HUES64 (cell line): Measurements from ENCODE around the gene EPS8L1.

Experiments
- H3K27ac ChIP-seq: 2 replicates; pipeline ENCODE4 v1.7.0; 2013; ENCODE audit warnings: low read depth, low read length, inconsistent platforms
- H3K27me3 ChIP-seq: 2 replicates; pipeline ENCODE4 v1.6.1; 2013; ENCODE audit warnings: mild to moderate bottlenecking, low read length; ENCODE audit not compliant: insufficient read depth
- H3K36me3 ChIP-seq: 2 replicates; pipeline ENCODE4 v1.6.1; 2013; ENCODE audit warnings: mild to moderate bottlenecking, low read length; ENCODE audit not compliant: insufficient read depth
- H3K4me1 ChIP-seq: 2 replicates; pipeline ENCODE4 v1.6.1; 2013; ENCODE audit warnings: mild to moderate bottlenecking, low read length, moderate library complexity; ENCODE audit not compliant: insufficient read depth
- H3K4me3 ChIP-seq: 2 replicates; pipeline ENCODE4 v1.5.1; 2013; ENCODE audit warnings: mild to moderate bottlenecking, low read length, moderate library complexity
- H3K9ac ChIP-seq: 2 replicates; pipeline ENCODE4 v1.6.1; 2013; ENCODE audit warnings: mild to moderate bottlenecking, low read depth, low read length
- H3K9me3 ChIP-seq: 2 replicates; pipeline ENCODE4 v1.6.1; 2013; ENCODE audit warnings: low read depth, low read length; ENCODE audit not compliant: insufficient read depth
- WGBS: fragments of 150-250, 120-280 bp; methylation state at CpG from one replicate; pipeline ENCODE4 v1.1.7; 2013; ENCODE audit warnings: missing lambda C conversion rate; 5-methylcytosine and 5-hydroxymethylcytosine counted together

EPS8L1 gene

DNA sequence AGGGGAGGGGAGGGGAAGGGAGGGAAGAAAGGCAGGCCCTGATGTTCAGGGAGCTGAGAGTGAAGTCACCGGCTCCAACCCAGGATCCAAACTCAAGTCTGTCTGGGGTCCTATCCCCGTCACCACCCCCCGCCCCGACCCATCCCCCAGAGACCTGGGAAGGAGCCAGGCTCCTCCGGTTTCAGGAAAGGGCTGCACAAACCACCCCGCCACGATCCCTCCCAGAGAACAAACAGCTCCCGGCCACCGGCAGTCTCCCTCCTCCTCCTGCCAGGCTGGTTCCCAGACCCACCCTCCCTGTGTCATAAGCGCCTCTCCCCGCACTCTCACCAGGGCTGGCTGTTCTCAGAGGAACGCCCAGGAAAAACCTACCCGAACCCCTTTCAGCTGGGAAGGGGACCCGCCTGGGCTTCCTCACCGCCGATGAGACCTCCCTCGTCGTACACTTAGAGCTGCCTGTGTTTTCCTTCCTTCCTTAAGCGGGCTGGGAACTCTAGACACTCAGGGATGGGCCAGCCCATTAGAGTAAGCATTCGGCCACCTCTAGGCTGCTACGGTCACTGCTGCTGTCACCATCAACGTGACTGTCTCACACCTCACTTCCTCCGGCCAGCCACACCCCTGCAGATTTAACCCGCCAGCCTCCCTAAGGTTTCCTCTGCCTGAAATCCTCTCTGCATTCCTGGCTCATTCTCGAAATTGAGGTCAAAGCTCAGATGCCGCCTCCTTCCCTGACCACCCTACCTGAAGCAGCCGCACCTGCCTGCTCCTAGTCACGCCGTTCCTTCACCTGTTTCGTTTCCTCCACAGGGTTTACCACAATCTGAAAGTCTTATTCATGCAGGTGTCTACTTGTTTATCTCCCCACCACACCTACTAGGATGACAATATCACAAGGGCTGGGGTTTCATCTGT, 6.5 kb upstream of the EPS8L1 start:
- no peak overlapping the region for H3K9ac ChIP-seq
- H3K9me3 ChIP-seq: no peaks in the 10 kb centered on the region
- H3K27me3 ChIP-seq: peaks cover 89% of the 10 kb centered on the region
- WGBS: 3% methylated on average over 30 of the region's 30 CpGs
- no peak overlapping the region for H3K27ac ChIP-seq
- H3K4me1 ChIP-seq: peaks cover 6% of the 10 kb centered on the region; the same call in 1 of the 2 replicates
- peak overlapping the region; percentile 45 for H3K4me3 ChIP-seq
- no peaks in the 10 kb centered on the region for H3K36me3 ChIP-seq

DNA sequence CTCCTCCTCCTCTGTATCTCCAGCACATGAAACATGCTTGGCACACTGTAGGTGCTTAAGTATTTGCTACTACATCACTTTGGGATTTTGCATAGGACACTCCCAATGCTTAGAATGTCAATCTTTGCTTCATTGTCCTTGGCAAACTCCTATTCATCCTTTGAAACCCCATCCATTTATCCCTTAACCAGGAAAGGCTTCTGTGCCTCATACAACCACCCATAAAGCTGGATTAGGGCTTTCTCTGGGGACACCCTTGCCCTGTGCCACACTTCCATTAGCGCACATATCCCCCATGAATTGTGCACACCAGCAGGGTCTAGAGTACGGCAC, 5.8 kb upstream of the EPS8L1 start:
- no peaks in the 10 kb centered on the region for H3K36me3 ChIP-seq
- 88% methylated on average over 1 of the region's 2 CpGs for WGBS
- peaks cover 87% of the 10 kb centered on the region for H3K27me3 ChIP-seq
- H3K4me1 ChIP-seq: peaks cover 6% of the 10 kb centered on the region
- H3K9ac ChIP-seq: no peak overlapping the region
- no peak overlapping the region for H3K27ac ChIP-seq
- H3K9me3 ChIP-seq: no peaks in the 10 kb centered on the region
- H3K4me3 ChIP-seq: peak overlapping the region; percentile 45

GRCh38 chr19:55070466-55071128, 5.1 kb upstream of the EPS8L1 start:
- H3K9ac ChIP-seq: no peak overlapping the region
- WGBS: 89% methylated on average over 9 of the region's 10 CpGs
- H3K36me3 ChIP-seq: no peaks in the 10 kb centered on the region
- H3K4me1 ChIP-seq: peaks cover 9% of the 10 kb centered on the region
- H3K27me3 ChIP-seq: peaks cover 86% of the 10 kb centered on the region
- H3K27ac ChIP-seq: no peak overlapping the region
- H3K4me3 ChIP-seq: no peak overlapping the region
- H3K9me3 ChIP-seq: no peaks in the 10 kb centered on the region

DNA sequence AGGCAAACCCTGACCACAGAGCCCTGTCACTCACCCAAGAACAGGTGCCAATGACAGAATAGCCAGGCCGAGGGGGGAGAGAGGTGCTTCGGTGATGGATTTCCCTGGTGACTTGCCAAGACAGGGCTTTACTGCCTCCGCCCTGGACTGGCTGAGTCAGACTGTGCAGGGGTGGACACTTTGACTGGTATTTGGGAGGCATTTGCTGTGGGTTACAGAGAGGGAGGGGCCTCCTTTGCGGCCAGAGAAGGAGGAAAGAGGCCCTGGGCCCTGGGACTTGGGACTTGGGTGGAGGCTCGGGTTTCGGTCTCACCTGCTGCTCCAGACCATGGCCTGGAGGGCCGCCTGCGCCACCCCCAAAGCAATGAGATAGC, 4.6 kb upstream of the EPS8L1 start:
- Histone ChIP-seq H3K9me3 (no peaks in the 10 kb centered on the region), H3K9ac (no peak overlapping the region), H3K4me1 (peaks cover 9% of the 10 kb centered on the region), H3K27me3 (peaks cover 81% of the 10 kb centered on the region), H3K36me3 (no peaks in the 10 kb centered on the region), H3K27ac (no peak overlapping the region), H3K4me3 (no peak overlapping the region)
- WGBS: 81% methylated on average over 8 of the region's 8 CpGs

DNA sequence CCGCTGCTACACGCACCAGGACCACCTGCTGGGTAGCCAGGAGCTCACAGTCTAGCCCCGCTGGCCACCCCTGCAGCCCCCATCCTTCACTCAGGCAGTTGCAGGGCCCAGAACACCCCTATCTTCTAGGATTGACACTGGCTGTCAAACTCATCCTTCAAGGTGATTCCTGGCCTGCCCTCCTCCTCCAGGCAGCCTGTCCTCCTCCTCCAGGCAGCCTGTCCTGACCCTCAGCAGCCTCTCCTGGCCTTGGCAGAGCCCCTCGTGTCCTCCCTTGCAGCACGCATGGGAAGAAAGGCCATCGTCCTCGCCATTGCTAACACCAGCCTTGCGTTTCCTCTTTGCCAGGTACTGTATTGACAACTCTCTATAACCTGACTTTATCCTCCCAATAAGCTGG, 3.8 kb upstream of the EPS8L1 start:
- Histone ChIP-seq H3K4me3 (no peak overlapping the region), H3K27ac (no peak overlapping the region), H3K9me3 (no peaks in the 10 kb centered on the region), H3K4me1 (peaks cover 9% of the 10 kb centered on the region), H3K9ac (no peak overlapping the region), H3K36me3 (no peaks in the 10 kb centered on the region), H3K27me3 (peaks cover 76% of the 10 kb centered on the region)
- WGBS: 62% methylated on average over 8 of the region's 8 CpGs

DNA sequence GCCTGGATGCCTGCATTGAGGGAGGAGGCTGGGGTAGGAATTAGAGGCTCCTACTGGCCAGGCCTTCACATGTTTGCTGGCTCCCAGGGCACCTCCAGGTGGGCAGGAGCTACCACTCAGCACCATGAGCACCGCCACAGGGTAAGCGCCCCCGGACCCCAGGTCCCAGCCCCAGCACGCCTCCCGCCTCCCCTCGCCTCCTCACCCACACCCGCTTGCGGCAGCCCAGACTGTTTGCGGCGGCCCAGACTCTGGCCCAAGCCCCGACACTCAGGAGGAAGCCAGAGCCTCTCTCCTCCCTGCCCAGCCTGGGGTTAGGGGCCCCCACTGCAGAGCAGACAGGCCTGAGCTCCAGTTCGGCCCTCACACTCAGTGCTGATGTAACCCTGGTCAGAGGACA, 652 bp downstream of the EPS8L1 start:
- Histone ChIP-seq H3K9me3 (no peaks in the 10 kb centered on the region), H3K9ac (no peak overlapping the region), H3K27ac (no peak overlapping the region), H3K36me3 (no peaks in the 10 kb centered on the region), H3K4me3 (peak overlapping the region; percentile 45; the same call in 1 of the 2 replicates), H3K4me1 (peaks cover 3% of the 10 kb centered on the region; the same call in 1 of the 2 replicates), H3K27me3 (peaks cover 60% of the 10 kb centered on the region)
- 81% methylated on average over 12 of the region's 12 CpGs for whole genome bisulfite sequencing

GRCh38 chr19:55077106-55077505, 1.4 kb downstream of the EPS8L1 start:
- no peaks in the 10 kb centered on the region for H3K9me3 ChIP-seq
- H3K9ac ChIP-seq: no peak overlapping the region
- H3K36me3 ChIP-seq: no peaks in the 10 kb centered on the region
- H3K27me3 ChIP-seq: peaks cover 59% of the 10 kb centered on the region
- no peak overlapping the region for H3K27ac ChIP-seq
- 86% methylated on average over 2 of the region's 2 CpGs for WGBS
- peaks cover 3% of the 10 kb centered on the region; the same call in 1 of the 2 replicates for H3K4me1 ChIP-seq
- no peak overlapping the region for H3K4me3 ChIP-seq

GRCh38 chr19:55078996-55079395, 3.3 kb downstream of the EPS8L1 start:
- Histone ChIP-seq H3K27ac (no peak overlapping the region), H3K36me3 (no peaks in the 10 kb centered on the region), H3K27me3 (peaks cover 60% of the 10 kb centered on the region), H3K9ac (no peak overlapping the region), H3K9me3 (no peaks in the 10 kb centered on the region), H3K4me1 (peaks cover 3% of the 10 kb centered on the region; the same call in 1 of the 2 replicates), H3K4me3 (no peak overlapping the region)
- 92% methylated on average over 5 of the region's 5 CpGs for WGBS

DNA sequence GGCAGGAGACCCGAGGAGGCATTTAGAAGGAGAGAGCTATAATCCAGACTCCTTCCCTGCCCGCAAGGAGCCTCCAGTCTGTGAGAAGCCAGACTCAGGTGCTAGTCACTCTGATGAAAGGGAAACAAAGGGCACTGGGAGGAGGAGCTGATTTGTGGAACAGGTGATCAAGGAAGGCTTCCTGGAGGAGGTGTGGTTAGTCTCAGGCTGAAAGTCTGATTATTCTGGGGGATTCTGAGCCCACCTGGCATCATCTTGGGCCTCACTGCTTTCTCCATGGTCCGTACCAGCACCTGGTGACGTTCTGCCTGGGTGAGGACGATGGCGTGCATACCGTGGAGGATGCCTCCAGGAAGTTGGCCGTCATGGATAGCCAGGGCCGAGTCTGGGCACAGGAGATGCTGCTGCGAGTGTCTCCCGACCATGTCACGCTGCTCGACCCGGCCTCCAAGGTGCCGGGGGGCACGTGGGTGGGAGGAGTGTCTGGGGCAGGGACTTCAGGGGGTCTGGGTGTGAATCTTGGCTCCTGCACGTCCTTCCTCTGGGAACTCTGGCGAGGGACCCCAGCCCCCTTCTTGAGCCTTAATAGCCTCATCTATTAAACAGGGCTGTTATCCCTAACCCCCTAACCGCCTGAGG, 3.9 kb downstream of the EPS8L1 start:
- 78% methylated on average over 19 of the region's 19 CpGs for WGBS
- Histone ChIP-seq H3K4me1 (peaks cover 3% of the 10 kb centered on the region; the same call in 1 of the 2 replicates), H3K27me3 (peaks cover 61% of the 10 kb centered on the region), H3K36me3 (no peaks in the 10 kb centered on the region), H3K9ac (no peak overlapping the region), H3K4me3 (peak overlapping the region; percentile 42), H3K27ac (no peak overlapping the region), H3K9me3 (no peaks in the 10 kb centered on the region)

DNA sequence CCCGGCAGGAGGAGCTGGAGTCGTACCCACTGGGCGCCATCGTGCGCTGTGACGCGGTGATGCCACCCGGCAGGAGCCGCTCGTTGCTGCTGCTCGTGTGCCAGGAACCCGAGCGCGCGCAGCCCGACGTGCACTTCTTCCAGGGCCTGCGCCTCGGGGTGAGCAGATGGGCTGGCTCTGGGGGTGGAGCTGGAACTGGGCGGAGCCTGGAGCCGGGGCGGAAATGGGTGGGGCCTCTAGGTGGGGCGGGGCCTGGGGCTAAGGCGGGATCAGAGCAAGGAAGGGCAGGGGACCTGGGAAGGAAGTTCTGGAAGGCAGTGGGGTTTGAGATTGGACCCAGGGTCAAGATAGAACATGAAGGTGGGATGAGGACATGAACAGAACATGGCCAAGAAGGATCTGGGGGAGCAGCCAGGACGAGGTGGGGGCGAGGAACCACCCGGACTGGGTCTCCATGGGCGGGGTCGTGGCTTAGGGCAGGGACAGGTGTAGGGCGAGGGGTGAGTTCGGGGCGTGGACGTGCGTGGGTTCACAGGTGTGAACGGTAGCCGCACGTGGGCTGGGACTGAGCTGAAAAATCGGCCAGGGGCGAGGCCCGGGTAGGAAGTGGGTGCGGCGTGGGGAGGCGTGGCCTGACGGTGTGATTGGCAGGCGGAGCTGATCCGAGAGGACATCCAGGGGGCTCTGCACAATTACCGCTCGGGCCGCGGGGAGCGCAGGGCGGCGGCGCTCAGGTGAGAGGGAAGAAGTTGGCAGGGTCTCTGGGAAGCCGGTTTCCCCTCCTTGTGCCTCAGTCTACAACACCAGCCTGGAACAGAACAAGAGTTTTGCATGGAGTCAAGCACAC, 4.7 kb downstream of the EPS8L1 start:
- 6% methylated on average over 55 of the region's 55 CpGs for WGBS

More for the DNA sequence above, 4.7 kb downstream of the EPS8L1 start:
- peak overlapping the region; percentile 44; the same call in 1 of the 2 replicates for H3K9ac ChIP-seq
- H3K27ac ChIP-seq: peak overlapping the region; percentile 64; the same call in 1 of the 2 replicates
- no peaks in the 10 kb centered on the region for H3K9me3 ChIP-seq
- no peaks in the 10 kb centered on the region for H3K36me3 ChIP-seq
- peak overlapping the region; percentile 73 for H3K4me3 ChIP-seq
- no peaks in the 10 kb centered on the region for H3K4me1 ChIP-seq
- peaks cover 65% of the 10 kb centered on the region for H3K27me3 ChIP-seq
